Endodermal cell (in vitro differentiated cells): Measurements from ENCODE around the gene TPSAB1. TPM values are rescaled to one million over a fixed set of nuclear protein-coding genes. Genes with fewer than 3 reads are reported as not detected.

ENCODE experiments used
- DNase-seq: peaks from one replicate; pipeline ENCODE4 v3.0.0-alpha.2; 2017
- H3K27ac ChIP-seq: 2 replicates; pipeline ENCODE4 v1.5.1; 2013; ENCODE audit warnings: mild to moderate bottlenecking, low read depth, low read length, moderate library complexity
- H3K27me3 ChIP-seq: 2 replicates; pipeline ENCODE4 v1.6.1; 2013; ENCODE audit warnings: mild to moderate bottlenecking, low read length, moderate library complexity; ENCODE audit not compliant: insufficient read depth, control insufficient read depth, poor library complexity, severe bottlenecking
- H3K36me3 ChIP-seq: 2 replicates; pipeline ENCODE4 v1.7.0; 2013; ENCODE audit warnings: mild to moderate bottlenecking, low read length, moderate library complexity; ENCODE audit not compliant: control insufficient read depth, insufficient read depth
- H3K4me1 ChIP-seq: one replicate; pipeline ENCODE4 v1.7.0; 2013; ENCODE audit warnings: low read length; ENCODE audit not compliant: control insufficient read depth, insufficient read depth
- H3K4me3 ChIP-seq: 2 replicates; pipeline ENCODE4 v1.5.1; 2013; ENCODE audit warnings: mild to moderate bottlenecking, low read length, moderate library complexity
- H3K9ac ChIP-seq: 2 replicates; pipeline ENCODE4 v1.6.1; 2013; ENCODE audit warnings: mild to moderate bottlenecking, low read length, moderate library complexity; ENCODE audit not compliant: poor library complexity, severe bottlenecking; ENCODE audit errors: extremely low read depth
- H3K9me3 ChIP-seq: 2 replicates; pipeline ENCODE4 v1.6.1; 2013; ENCODE audit warnings: mild to moderate bottlenecking, low read length, moderate library complexity; ENCODE audit not compliant: control insufficient read depth
- H3K27ac Mint-ChIP-seq: 2 replicates; pipeline ENCODE4 v1.8.0; 2020; ENCODE audit warnings: mixed read lengths
- H3K27me3 Mint-ChIP-seq: 2 replicates; pipeline ENCODE4 v1.8.0; 2021; ENCODE audit warnings: mild to moderate bottlenecking, mixed read lengths; ENCODE audit not compliant: insufficient read depth
- H3K36me3 Mint-ChIP-seq: 2 replicates; pipeline ENCODE4 v1.8.0; 2020; ENCODE audit warnings: low read depth, mixed read lengths
- H3K4me1 Mint-ChIP-seq: 2 replicates; pipeline ENCODE4 v1.8.0; 2020; ENCODE audit warnings: mixed read lengths
- H3K4me3 Mint-ChIP-seq: 2 replicates; pipeline ENCODE4 v1.8.0; 2020; ENCODE audit warnings: mild to moderate bottlenecking, moderate library complexity, mixed read lengths
- H3K9me3 Mint-ChIP-seq: 2 replicates; pipeline ENCODE4 v1.8.0; 2020; ENCODE audit warnings: mild to moderate bottlenecking, mixed read lengths
- CTCF ChIP-seq: fragments of 200-600 bp; sonication (generic); conservative IDR thresholded peaks from 2 replicates; pipeline ENCODE4 v1.5.0; 2021; ENCODE audit warnings: antibody characterized with exemption, mild to moderate bottlenecking
- WGBS, 2 experiments: methylation state at CpG; one replicate each; pipeline versions ENCODE4 v1.1.5 to v1.1.7; 2013; ENCODE audit warnings: missing lambda C conversion rate in 2 of 2, mixed read lengths in 1 of 2; ENCODE audit not compliant: insufficient coverage in 1 of 2, insufficient read length in 1 of 2; 5-methylcytosine and 5-hydroxymethylcytosine counted together
- total RNA-seq, 2 donors: library from RNA; stranded (reverse); fragmentation: NEBNext Ultra II Directional in 1 of 2; extraction: Animal tissue kit (Norgen Biotek cat#: 25700) in 1 of 2; gene quantifications; 2 replicates in 1 of 2; 3 replicates in 1 of 2; pipeline ENCODE4 v1.2.1, GENCODE V29; 2021

Gene TPSAB1
- total RNA-seq, 2 donors from 2014 or later = not detected

- no peak overlapping the region for H3K4me3 Mint-ChIP-seq
Observed at GRCh38 chr16:1220098-1220728, 20.3 kb upstream of the TPSAB1 start.

GRCh38 chr16:1220841-1221627 lies 19.5 kb upstream of the TPSAB1 start:
- H3K9me3 ChIP-seq = no peaks in the 10 kb centered on the region
- no peak overlapping the region for H3K4me3 Mint-ChIP-seq
- peaks cover 8% of the 10 kb centered on the region for H3K36me3 Mint-ChIP-seq
- H3K36me3 ChIP-seq = no peaks in the 10 kb centered on the region
- H3K27me3 Mint-ChIP-seq = peaks cover 2% of the 10 kb centered on the region
- no peak overlapping the region for H3K27ac ChIP-seq
- H3K9me3 Mint-ChIP-seq = no peaks in the 10 kb centered on the region
- H3K4me1 Mint-ChIP-seq = no peaks in the 10 kb centered on the region
- TF ChIP-seq CTCF = no peak
- H3K4me1 ChIP-seq = no peaks in the 10 kb centered on the region
- no peak overlapping the region for H3K9ac ChIP-seq
- H3K27me3 ChIP-seq = no peaks in the 10 kb centered on the region
- no peak overlapping the region for H3K27ac Mint-ChIP-seq
- 92% methylated on average over 32 to 48 of the region's 48 CpGs for WGBS, 2 experiments
- H3K4me3 ChIP-seq = no peak overlapping the region
- no peak for DNase-seq

More at GRCh38 chr16:1220098-1220728, 20.3 kb upstream of the TPSAB1 start:
- no peak for DNase-seq
- no peak overlapping the region for H3K9ac ChIP-seq
- H3K27me3 ChIP-seq = no peaks in the 10 kb centered on the region
- Mint-ChIP-seq H3K27me3 (no peaks in the 10 kb centered on the region), H3K4me1 (no peaks in the 10 kb centered on the region), H3K27ac (no peak overlapping the region), H3K9me3 (no peaks in the 10 kb centered on the region), H3K36me3 (peaks cover 8% of the 10 kb centered on the region)
- 93 to 94% methylated on average over 16 to 55 of the region's 55 CpGs for WGBS, 2 experiments
- H3K9me3 ChIP-seq = no peaks in the 10 kb centered on the region
- no peak for TF ChIP-seq CTCF
- H3K36me3 ChIP-seq = no peaks in the 10 kb centered on the region
- H3K27ac ChIP-seq = no peak overlapping the region
- H3K4me3 ChIP-seq = no peak overlapping the region
- no peaks in the 10 kb centered on the region for H3K4me1 ChIP-seq

- no peak overlapping the region for H3K9ac ChIP-seq
- no peak for DNase-seq
- Mint-ChIP-seq H3K9me3 (no peaks in the 10 kb centered on the region), H3K4me1 (no peaks in the 10 kb centered on the region), H3K36me3 (peaks cover 8% of the 10 kb centered on the region), H3K4me3 (no peak overlapping the region), H3K27me3 (peaks cover 4% of the 10 kb centered on the region), H3K27ac (no peak overlapping the region)
- no peaks in the 10 kb centered on the region for H3K4me1 ChIP-seq
- TF ChIP-seq CTCF = no peak
- no peak overlapping the region for H3K27ac ChIP-seq
- no peaks in the 10 kb centered on the region for H3K36me3 ChIP-seq
- H3K9me3 ChIP-seq = no peaks in the 10 kb centered on the region
- no peaks in the 10 kb centered on the region for H3K27me3 ChIP-seq
- WGBS, 2 experiments = 93 to 94% methylated on average over 16 to 40 of the region's 40 CpGs
- no peak overlapping the region for H3K4me3 ChIP-seq
Observed at GRCh38 chr16:1221628-1222552, 18.6 kb upstream of the TPSAB1 start.
